Upper lobe of left lung (tissue), 6 donors: ENCODE results near the gene PPP2R2C. TPM values are rescaled to one million over a fixed set of nuclear protein-coding genes. Genes with fewer than 3 reads are reported as not detected.
A peak's percentile ranks its signal among the peaks of the same experiment; 100 is the strongest.

Experiments used
- ATAC-seq, 2 donors: fragments of 200-7000 bp; cut with Tn5 transposase; one replicate each; pipeline ENCODE4 v1.9.1; 2022; ENCODE audit warnings: mild to moderate bottlenecking in 2 of 2, moderate library complexity in 2 of 2; ENCODE audit not compliant: low FRiP score in 2 of 2
- DNase-seq, 2 donors: peaks; one replicate each; pipeline ENCODE4 v3.0.0-alpha.2; 2019 to 2020
- H3K27ac ChIP-seq, 4 donors: fragments of 200-600 bp; sonication (generic); one replicate each; pipeline ENCODE4 v1.5.1; 2016 to 2019
- H3K27me3 ChIP-seq, 4 donors: fragments of 200-600 bp; sonication (generic); one replicate each; pipeline ENCODE4 v1.5.1; 2017 to 2019
- H3K36me3 ChIP-seq, 4 donors: fragments of 200-600 bp; sonication (generic); one replicate each; pipeline ENCODE4 v1.5.1; 2016 to 2019
- H3K4me1 ChIP-seq, 4 donors: fragments of 200-600 bp; sonication (generic); one replicate each; pipeline ENCODE4 v1.5.1; 2018 to 2019
- H3K4me3 ChIP-seq, 4 donors: fragments of 200-600 bp; sonication (generic); one replicate each; pipeline ENCODE4 v1.5.1; 2017 to 2019; ENCODE audit warnings: mild to moderate bottlenecking in 2 of 4, moderate library complexity in 1 of 4
- H3K9me3 ChIP-seq, 4 donors: fragments of 200-600 bp; sonication (generic); one replicate each; pipeline ENCODE4 v1.5.1; 2018 to 2019
- EP300 ChIP-seq, 4 donors: sonication (generic); formaldehyde crosslinking; IDR thresholded peaks; one replicate each; pipeline ENCODE4 v1.5.1; 2017; ENCODE audit warnings: antibody characterized with exemption in 4 of 4, control low read depth in 2 of 4
- POLR2A ChIP-seq, 4 donors: fragments of 450-650 bp; IDR thresholded peaks; one replicate each; pipeline ENCODE4 v1.5.1; 2016 to 2017; ENCODE audit warnings: antibody characterized with exemption in 4 of 4, mild to moderate bottlenecking in 2 of 4
- POLR2AphosphoS5 ChIP-seq, 2 donors: sonication (generic); formaldehyde crosslinking; IDR thresholded peaks; one replicate each; pipeline ENCODE4 v1.5.1; 2017; ENCODE audit warnings: antibody characterized with exemption in 2 of 2
- WGBS, 2 donors: methylation state at CpG; one replicate each; pipeline ENCODE4 v1.1.5; 2017 to 2018; 5-methylcytosine and 5-hydroxymethylcytosine counted together
- total RNA-seq, 6 donors: library from RNA; depleted of rRNA in 4 of 6; stranded (reverse); fragments of >200 nt in 4 of 6; gene quantifications; one replicate each; pipeline versions ENCODE4 v1.1.0 to v1.2.1, GENCODE V29; 2016 to 2021
- TF ChIP-seq, protein P1 (sequence below), 6 experiments: fragments of 450-650 bp in 4 of 6; fragments of 200-600 bp in 2 of 6; sonication (generic) in 2 of 6; IDR thresholded peaks; one replicate each; pipeline ENCODE4 v1.5.1; 2016 to 2019; ENCODE audit warnings: antibody characterized with exemption in 6 of 6
- donor health status: DM: no; HTN: no; CAD: no; lungs with moderate emphysema.
- donor health status: DM: no; HTN: yes; CAD: no; lungs with severe emphysema.

PPP2R2C gene
- total RNA-seq, 6 donors from 2014 or later: 0.09 to 0.17 TPM; not detected in 4

DNA sequence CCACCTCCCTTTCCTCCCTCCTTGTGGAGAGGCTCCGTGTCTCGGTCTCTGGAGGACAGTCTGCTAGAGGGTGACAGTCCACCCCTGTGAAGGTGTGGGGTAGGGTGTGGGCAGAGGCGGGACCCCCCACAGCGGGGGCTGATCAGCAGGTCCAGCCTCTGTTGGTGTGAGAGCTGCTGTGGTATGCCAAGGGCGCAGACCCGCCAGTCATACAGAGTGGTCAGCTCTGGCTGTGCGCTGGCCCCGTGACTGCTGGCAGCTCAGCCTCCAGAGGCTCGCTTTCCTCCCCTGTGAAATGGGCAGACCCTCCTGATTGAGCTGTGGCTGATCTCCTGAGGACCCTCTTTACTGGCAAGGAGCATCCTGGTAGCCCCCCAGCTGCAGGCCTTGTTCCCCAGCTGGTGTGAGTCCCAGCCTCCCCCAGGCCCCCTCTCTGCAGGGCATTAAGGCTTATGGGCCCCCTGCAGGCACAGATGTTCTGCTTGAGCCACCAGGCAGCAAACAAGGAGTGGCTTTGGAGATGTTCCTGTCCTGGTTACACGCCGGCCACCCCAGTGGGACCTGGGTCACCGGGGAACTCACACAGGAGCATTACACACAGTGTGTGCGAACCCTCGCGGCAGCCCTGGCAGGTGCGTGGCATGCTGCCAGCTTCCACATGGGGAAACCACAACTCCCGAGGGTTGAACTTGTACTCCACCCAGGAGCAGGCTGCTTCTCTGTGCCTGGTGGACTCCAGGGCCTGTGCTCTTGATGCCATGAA is 76.8 kb downstream of the PPP2R2C start:
- WGBS, 2 donors: 55 to 67% methylated on average over 9 to 15 of the region's 17 CpGs
- H3K27me3 ChIP-seq: no peaks in the 10 kb centered on the region
- no peaks in the 10 kb centered on the region for H3K9me3 ChIP-seq
- TF ChIP-seq, protein P1, sequence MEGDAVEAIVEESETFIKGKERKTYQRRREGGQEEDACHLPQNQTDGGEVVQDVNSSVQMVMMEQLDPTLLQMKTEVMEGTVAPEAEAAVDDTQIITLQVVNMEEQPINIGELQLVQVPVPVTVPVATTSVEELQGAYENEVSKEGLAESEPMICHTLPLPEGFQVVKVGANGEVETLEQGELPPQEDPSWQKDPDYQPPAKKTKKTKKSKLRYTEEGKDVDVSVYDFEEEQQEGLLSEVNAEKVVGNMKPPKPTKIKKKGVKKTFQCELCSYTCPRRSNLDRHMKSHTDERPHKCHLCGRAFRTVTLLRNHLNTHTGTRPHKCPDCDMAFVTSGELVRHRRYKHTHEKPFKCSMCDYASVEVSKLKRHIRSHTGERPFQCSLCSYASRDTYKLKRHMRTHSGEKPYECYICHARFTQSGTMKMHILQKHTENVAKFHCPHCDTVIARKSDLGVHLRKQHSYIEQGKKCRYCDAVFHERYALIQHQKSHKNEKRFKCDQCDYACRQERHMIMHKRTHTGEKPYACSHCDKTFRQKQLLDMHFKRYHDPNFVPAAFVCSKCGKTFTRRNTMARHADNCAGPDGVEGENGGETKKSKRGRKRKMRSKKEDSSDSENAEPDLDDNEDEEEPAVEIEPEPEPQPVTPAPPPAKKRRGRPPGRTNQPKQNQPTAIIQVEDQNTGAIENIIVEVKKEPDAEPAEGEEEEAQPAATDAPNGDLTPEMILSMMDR (IDR thresholded peaks at IDR 0.05): no peak
- TF ChIP-seq POLR2A (IDR thresholded peaks at IDR 0.05): no peak
- no peak for TF ChIP-seq POLR2AphosphoS5 (IDR thresholded peaks at IDR 0.05)
- TF ChIP-seq EP300 (IDR thresholded peaks at IDR 0.05): no peak
- H3K4me3 ChIP-seq: no peak overlapping the region
- ATAC-seq (no peak), DNase-seq (no peak)
- H3K36me3 ChIP-seq: no peaks in the 10 kb centered on the region
- H3K4me1 ChIP-seq: no peaks in the 10 kb centered on the region
- no peak overlapping the region for H3K27ac ChIP-seq

DNA sequence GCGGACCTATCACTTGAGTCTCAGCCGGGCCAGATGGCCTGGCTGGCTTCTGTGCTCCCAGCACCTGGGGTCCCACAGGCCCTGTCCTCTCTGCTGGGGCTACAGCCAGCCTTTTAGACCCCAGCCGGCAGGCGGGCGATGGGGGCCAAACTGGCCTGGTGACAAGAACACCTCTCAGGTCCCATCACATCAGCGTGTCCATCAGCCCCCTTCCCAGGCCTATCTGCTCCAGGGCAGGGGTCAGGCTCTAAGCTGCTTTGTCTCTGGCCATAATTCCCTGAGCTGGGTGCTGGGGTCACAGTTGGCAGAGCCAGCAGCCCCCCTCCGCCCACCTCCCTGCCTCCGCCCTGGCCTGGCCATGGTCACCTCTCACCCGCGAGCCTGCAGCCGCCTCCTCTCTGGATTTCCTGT is 77.7 kb downstream of the PPP2R2C start:
- H3K4me3 ChIP-seq: no peak overlapping the region
- H3K27me3 ChIP-seq: no peaks in the 10 kb centered on the region
- TF ChIP-seq POLR2A (IDR thresholded peaks at IDR 0.05): no peak
- no peak for TF ChIP-seq EP300 (IDR thresholded peaks at IDR 0.05)
- TF ChIP-seq, protein P1 (IDR thresholded peaks at IDR 0.05): no peak
- no peak for TF ChIP-seq POLR2AphosphoS5 (IDR thresholded peaks at IDR 0.05)
- DNase-seq (no peak), ATAC-seq (no peak)
- WGBS, 2 donors: 82 to 88% methylated on average over 7 to 11 of the region's 11 CpGs
- H3K27ac ChIP-seq: no peak overlapping the region
- no peaks in the 10 kb centered on the region for H3K36me3 ChIP-seq
- no peaks in the 10 kb centered on the region for H3K4me1 ChIP-seq
- H3K9me3 ChIP-seq: no peaks in the 10 kb centered on the region

- H3K9me3 ChIP-seq: no peaks in the 10 kb centered on the region
- H3K4me3 ChIP-seq: no peak overlapping the region
- peak in 1 of 2 donors; percentile 65 for DNase-seq
- TF ChIP-seq, protein P1 (IDR thresholded peaks at IDR 0.05): no peak
- H3K27me3 ChIP-seq: no peaks in the 10 kb centered on the region
- no peak for ATAC-seq
- no peaks in the 10 kb centered on the region for H3K4me1 ChIP-seq
- 67 to 81% methylated on average over 6 to 15 of the region's 16 CpGs for WGBS, 2 donors
- no peak overlapping the region for H3K27ac ChIP-seq
- no peaks in the 10 kb centered on the region for H3K36me3 ChIP-seq
Measured at GRCh38 chr4:6393544-6394475, 78.6 kb downstream of the PPP2R2C start.

DNA sequence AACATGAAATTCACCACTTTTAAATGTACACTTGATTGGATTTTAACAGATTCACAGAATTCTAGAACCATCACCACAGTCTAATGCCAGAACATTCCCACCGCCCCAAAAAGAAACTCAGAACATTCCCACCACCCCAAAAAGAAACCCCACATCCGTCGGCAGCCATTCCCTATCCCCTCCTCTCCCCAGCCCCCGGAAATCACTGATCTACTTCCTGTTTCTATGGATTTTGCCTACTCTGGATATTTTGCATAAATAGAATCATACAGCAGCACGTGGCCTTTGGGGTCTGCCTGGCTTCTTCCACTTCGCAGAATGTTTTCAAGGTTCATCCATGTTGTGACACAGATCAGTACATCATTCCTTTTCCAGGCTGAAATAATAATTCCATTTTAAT is 79.3 kb downstream of the PPP2R2C start:
- TF ChIP-seq POLR2AphosphoS5 (IDR thresholded peaks at IDR 0.05): no peak
- TF ChIP-seq, protein P1 (IDR thresholded peaks at IDR 0.05): no peak
- H3K27me3 ChIP-seq: no peaks in the 10 kb centered on the region

More for the DNA sequence above, 79.3 kb downstream of the PPP2R2C start:
- Histone ChIP-seq H3K9me3 (no peaks in the 10 kb centered on the region), H3K27ac (no peak overlapping the region), H3K36me3 (no peaks in the 10 kb centered on the region), H3K4me1 (no peaks in the 10 kb centered on the region), H3K4me3 (no peak overlapping the region)
- DNase-seq (no peak), ATAC-seq (no peak)
- WGBS, 2 donors: 60 to 63% methylated on average over 6 of the region's 6 CpGs
